Activated T-cell treated with anti-CD3 and anti-CD28 coated beads, Interleukin-2, amount 50 U/mL, for 48 hours (primary cell): ENCODE measurements around the gene PTPRK.

Experiments used
- DNase-seq, 2 experiments: peaks; one replicate each; pipeline ENCODE4 v3.0.0-alpha.2; 2020

The PTPRK gene

GRCh38 chr6:128515550-128516513 is 4.6 kb downstream of the PTPRK start:
- DNase-seq: no peak

DNA sequence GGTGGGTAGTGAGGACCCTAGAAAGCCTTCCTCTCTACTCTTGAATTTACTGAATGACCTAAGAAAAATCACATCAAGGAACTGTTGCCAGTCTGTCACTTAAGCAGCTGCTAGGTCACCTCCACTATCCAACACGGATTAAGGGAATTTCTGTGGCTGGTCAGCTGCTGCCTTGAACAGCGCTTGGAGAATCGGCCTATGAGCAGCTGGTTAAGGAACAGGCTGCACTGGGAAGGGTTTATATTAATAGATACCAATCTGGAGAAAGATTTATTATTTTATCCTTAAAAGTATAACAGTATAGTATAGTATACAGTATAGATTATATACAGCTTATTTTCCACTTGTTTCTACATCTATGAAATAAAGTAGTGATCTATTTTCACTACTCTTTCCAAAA is 6.5 kb downstream of the PTPRK start:
- DNase-seq: no peak

DNA sequence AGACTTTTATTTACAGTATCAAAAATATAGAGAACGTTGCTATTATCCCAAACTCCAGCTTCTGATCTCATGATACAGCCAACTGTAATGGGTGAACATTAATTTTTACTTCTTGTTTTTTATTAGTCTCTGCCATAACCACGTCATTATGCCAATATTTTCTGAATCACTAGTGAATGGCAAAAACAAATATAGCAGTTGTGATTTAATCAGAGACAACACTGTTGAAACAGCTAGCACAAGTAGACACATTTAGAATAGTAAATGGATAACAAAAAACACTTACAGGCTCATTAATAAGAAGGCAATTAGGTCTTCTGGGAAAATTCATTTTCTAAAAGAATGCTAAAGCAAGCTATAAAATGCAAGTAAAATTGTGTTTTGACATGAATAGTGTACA is 8.1 kb downstream of the PTPRK start:
- no peak for DNase-seq

- no peak for DNase-seq
Observed at GRCh38 chr6:128511506-128511905, 8.9 kb downstream of the PTPRK start.

DNA sequence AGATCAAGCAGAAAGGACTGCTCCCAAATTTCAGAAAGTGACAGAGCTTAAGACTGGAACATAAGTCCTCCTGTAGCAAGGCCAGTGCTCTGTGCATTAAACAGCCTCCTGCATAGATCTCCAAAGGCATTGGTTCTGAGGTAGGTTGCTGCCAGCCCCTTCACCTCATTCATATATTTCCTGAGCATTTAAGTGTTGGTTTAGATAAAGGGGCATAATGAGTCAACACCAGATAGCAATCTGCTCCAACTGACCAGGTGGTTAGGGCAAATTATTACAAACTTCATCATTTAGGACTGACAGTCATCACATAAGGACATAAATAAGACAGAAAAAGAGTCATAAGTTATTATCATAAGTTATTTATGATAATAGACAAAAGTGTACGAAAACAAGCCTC is 10.7 kb downstream of the PTPRK start:
- DNase-seq: no peak

GRCh38 chr6:128508588-128509296 is 11.7 kb downstream of the PTPRK start:
- no peak for DNase-seq

DNA sequence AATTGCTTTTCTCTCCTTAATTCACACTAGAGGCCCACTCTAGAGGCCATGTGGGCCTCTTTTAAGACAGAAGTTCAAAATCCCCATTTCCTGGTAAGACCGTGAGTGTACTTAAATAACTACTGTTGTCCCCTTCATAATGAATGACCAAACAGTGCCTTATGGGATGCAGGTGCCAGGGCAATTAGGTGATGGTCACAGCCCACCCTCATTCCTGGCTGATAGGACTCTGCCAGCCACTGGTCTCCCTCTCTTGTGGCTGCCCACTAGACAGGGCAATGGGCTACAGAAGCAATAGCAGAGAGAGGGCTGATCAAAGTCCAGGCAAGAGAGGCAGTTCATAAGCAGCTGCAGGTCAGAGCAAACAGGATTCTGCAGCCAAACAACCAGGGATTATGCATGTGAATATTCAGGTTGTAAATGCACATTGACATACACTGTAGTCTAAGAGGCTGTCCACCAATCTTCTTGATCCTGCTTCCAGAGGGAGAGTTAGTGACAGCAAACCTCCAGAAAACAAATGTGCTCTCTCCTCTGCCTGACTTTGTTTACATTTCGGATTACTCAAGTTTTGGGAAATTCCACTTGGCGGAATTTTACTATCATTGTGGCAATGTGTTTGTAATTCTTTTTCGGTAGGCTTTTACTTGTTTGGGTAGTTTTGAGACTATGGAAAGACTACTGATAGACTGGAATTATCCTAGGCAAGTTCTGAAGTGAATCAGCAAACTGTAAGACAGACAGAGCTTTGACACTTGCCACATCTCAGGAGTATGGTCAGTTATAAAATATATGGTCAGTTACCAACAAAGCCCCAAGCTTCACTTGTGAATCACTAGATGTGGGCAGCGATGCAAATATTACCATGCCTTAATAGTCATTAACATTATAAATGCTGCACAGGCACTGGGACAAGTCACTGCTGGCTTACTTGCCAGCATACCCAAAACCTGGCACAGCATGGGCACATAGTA is 12.8 kb downstream of the PTPRK start:
- no peak for DNase-seq

DNA sequence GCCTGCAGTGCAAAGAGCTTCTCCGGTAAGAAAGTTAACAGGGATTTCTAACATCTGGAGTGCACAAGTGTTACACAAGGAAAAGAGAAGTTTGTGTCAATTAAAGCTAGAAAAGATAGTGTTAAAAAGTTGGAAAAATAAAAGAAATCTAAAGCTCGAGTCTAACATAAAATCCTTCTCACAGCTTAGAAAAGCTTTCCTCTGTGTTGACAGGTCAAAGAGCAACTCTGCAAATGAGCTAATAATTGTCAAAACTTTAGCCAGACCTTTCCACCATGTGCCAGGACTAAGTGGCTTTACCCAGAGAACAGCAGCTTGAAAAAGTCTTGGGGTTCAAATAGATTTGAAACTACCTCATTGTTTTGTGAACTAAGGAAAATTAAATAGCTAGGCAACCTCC is 14.8 kb downstream of the PTPRK start:
- DNase-seq: no peak

DNA sequence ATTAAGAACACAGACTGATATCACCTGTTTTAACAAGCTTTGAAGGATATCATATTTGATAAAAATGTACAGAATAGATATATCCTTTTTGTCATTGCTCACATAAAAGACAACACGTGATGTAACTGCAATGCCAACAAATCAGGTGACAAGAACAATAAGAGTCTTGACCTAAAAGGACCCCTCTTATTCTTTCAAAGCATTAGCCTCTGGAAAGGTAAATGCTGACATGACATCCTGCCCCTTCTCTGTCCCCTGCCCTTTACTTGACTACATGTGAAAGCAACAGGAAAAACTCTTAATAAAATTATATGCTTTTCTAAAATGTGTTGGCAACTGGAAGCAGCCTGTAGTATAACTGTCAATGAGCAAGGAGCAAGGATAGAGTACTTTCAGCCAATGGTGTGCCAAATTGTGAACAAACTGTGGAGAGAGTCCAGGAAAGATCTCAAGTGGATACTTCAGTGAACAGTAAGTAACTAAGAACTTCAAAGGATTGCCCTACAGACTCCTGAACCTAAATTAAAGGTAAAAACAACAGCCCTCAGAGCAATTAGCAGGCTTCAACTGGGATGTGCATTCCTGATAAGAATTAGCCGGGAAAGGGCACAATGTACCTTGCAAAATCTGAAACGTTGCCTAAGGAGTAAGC is 16.3 kb downstream of the PTPRK start:
- DNase-seq: no peak

GRCh38 chr6:128500749-128501600 is 19.4 kb downstream of the PTPRK start:
- no peak for DNase-seq

DNA sequence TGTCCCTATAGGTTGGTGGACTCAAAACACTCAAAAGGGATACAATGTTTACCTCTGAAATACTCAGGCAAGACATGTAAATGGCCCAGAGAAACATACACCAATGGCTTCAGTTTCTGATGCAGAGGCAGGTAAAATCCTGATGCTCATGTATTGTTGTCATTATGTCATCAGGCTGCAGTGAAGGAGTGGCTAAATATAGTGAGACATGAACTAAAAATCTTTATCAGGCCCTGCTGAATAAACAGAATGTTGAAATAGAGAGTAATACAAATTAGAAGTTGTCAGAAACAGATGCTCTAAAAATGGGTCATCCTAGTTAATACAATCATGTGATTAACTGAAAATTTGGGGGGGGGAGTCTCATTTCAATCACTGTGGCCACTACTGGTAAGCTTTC is 20.4 kb downstream of the PTPRK start:
- no peak for DNase-seq

DNA sequence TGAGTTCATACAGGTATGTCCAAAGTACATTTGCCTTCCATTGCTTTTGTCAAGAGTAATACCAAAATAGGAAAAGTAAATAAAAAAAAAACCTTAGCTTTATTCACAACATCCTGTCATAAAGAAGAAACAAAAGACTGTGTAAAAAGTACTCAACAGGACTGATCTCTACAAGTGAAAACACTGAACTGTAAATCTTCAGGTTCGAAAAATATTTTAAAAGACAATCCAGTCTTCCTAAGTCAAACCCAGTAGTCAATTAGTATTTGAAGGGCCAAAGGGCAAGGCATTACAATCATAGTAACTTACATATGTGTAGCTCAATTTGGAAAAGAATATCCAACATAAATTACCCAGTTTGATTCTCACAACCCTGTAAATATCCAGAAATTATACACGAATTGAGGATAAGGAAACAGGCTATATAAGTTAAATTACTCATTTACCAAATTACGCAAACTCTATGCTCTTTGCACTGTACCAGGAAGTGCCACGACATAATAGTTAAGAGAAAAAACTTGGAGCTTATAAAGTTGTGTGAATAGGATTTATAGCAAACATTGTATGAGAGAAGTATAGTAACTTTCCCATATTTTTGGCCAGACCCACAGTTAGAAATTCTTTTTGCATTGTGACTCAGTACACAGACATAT is 21.2 kb downstream of the PTPRK start:
- DNase-seq: no peak

DNA sequence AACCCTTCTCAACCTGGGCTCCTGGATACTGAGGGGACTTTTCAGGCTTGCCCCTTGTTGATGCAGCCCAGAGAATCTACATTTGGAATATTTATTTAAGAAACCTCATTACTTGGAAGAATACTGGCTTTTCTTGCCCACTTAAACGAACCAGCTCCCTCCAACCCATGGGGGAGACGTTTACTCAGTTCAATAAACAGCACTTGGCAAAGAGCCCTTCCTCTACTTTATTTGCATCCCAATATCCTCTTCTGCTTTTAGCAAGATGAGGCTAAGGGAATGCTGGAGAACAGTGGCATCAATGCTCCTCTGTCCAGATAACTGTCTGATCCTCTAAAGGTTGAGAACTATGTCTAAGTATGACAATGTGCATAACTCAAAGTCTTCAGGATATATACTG is 22.2 kb downstream of the PTPRK start:
- no peak for DNase-seq

GRCh38 chr6:128495536-128496333 is 24.7 kb downstream of the PTPRK start:
- no peak for DNase-seq

- DNase-seq: no peak
Observed at GRCh38 chr6:128494440-128494839, 26.0 kb downstream of the PTPRK start.

- DNase-seq: no peak
Observed at GRCh38 chr6:128493877-128494276, 26.5 kb downstream of the PTPRK start.

DNA sequence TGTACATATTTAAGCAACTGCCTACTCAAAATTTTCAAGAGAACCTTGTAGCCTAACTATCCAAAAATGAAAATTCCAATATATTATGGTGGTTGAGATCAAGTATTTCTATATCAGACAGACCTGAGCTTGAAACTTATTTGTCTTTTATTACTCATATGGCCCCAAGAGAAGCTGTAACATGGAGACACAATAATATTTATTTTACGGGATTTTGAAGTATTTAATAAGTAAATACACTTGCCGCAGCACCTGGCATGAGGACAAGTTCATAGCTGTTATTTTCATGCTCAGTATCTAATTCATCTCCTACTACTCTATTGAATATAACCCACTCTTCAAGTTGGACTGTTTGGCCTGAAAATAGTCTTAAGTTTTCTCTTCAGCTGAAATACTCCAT is 28.0 kb downstream of the PTPRK start:
- no peak for DNase-seq

GRCh38 chr6:128491610-128492206 is 28.7 kb downstream of the PTPRK start:
- no peak for DNase-seq

GRCh38 chr6:128491100-128491581 is 29.3 kb downstream of the PTPRK start:
- no peak for DNase-seq
